Medulla oblongata (tissue), 1 donor: ENCODE results near the gene PIK3C2A.
"Not testable (repeated sequence)": the region's sequence is repeated elsewhere in the genome, so short reads cannot be mapped to it uniquely, and the experiment has no call there.

ENCODE experiments used
- DNase-seq: peaks from one replicate; pipeline ENCODE4 v3.0.0-alpha.2; 2015; ENCODE audit errors: extremely low spot score

PIK3C2A gene, protein sequence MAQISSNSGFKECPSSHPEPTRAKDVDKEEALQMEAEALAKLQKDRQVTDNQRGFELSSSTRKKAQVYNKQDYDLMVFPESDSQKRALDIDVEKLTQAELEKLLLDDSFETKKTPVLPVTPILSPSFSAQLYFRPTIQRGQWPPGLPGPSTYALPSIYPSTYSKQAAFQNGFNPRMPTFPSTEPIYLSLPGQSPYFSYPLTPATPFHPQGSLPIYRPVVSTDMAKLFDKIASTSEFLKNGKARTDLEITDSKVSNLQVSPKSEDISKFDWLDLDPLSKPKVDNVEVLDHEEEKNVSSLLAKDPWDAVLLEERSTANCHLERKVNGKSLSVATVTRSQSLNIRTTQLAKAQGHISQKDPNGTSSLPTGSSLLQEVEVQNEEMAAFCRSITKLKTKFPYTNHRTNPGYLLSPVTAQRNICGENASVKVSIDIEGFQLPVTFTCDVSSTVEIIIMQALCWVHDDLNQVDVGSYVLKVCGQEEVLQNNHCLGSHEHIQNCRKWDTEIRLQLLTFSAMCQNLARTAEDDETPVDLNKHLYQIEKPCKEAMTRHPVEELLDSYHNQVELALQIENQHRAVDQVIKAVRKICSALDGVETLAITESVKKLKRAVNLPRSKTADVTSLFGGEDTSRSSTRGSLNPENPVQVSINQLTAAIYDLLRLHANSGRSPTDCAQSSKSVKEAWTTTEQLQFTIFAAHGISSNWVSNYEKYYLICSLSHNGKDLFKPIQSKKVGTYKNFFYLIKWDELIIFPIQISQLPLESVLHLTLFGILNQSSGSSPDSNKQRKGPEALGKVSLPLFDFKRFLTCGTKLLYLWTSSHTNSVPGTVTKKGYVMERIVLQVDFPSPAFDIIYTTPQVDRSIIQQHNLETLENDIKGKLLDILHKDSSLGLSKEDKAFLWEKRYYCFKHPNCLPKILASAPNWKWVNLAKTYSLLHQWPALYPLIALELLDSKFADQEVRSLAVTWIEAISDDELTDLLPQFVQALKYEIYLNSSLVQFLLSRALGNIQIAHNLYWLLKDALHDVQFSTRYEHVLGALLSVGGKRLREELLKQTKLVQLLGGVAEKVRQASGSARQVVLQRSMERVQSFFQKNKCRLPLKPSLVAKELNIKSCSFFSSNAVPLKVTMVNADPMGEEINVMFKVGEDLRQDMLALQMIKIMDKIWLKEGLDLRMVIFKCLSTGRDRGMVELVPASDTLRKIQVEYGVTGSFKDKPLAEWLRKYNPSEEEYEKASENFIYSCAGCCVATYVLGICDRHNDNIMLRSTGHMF (N-terminal part only)

DNA sequence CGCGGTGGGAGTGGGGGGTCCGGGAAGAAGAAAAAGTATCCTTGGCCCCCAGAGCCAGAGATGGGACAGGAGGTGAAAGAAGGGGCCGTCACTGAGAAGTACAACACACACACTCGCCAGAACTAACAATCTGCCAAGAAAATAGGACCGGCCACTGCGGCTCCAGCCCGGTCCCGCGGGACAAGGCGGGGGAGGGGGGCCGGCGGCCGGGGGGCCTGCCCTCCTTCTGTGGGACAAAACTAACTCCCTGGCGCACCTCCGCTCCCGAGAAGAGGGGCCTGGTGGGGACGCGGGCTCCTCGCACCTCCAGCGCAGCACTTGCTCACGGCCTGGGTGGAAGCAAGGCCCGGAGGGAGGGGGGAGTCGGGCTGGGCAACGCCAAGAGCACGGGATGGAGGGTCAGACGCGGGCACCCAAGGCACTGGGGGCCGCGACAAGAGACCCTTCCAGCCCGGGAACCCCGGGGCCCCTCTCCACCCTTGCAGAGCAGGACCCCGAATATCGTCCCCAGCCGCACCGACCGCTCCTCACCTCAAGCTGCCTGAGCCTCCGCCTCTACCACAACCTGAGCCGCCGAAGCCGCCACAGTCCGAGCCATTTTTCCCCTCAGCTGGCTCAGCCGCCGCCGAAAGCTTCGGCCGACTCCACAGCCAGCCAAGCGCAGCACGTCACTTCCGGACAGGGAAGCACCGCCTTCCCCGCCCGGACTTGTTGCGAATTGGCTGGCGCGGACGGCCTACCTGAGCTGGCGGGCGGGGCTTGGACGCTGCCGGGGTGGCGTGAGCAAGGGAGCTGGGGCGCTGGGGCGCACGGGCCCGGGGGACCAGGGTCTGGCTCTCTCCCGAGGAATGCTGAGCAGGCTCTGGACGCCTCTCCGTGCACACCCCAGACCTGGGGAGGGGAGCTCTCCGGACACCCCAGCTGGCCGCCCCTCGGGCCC, at the start of gene PIK3C2A:
PIK3C2A (minus strand) TSS at position 670 of the 940 bp plus-strand sequence. CDS start 38,245 bp downstream, outside the sequence.
- peak; percentile 97 for DNase-seq

DNA sequence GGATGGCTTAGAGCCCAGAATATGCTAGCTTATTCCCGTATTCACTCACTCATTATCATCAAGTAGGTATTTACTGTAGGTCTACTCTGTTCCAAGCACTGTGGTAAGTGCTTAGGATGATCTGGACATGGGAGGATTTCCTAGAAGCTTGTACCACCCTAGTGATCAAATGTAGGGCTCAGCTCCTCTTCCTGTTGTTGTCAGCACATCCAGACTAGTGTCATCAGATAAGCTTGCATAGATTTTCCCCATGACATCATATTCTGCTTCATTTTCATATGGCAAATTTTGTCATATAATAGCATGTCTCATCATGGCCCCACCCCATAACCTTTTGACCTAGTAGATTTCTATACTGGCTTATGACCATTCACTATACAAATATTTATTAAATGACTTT, 49.4 kb upstream of the PIK3C2A start:
- no peak for DNase-seq

DNA sequence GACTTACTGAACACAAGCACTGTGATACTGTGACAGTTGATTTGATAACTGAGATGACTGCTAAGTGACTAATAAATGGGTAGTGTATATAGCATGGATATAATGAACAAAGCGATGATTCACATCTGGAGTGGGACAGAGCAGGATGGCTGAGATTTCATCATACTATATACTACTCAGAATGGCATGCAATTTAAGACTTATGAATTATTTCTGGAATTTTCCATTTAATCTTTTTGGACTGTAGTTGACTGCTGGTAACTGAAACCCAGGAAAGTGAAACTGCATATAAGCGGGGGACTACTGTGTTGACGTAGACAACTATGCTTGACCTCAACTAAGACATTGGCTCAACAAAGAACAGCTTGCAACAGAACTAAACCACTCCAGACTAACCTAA, 48.7 kb upstream of the PIK3C2A start:
- no peak for DNase-seq

DNA sequence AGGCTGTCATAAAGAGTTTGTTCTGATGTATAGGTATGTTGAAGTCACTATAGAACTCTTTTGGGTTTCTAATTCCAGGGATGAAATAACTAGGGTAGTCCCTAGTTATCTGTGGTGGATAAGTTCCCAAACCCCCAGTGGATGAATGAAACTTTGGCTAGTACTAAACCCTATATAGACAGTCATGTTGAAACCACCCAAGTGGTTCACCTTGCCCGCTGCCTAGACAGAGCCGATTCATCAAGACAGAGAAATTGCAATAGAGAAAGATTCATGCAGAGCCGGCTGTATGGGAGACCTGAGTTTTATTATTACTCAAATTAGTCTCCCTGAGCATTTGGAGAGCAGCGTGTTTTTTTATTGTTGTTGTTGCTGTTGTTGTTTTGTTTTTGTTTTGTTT, 44.9 kb upstream of the PIK3C2A start:
- no peak for DNase-seq

DNA sequence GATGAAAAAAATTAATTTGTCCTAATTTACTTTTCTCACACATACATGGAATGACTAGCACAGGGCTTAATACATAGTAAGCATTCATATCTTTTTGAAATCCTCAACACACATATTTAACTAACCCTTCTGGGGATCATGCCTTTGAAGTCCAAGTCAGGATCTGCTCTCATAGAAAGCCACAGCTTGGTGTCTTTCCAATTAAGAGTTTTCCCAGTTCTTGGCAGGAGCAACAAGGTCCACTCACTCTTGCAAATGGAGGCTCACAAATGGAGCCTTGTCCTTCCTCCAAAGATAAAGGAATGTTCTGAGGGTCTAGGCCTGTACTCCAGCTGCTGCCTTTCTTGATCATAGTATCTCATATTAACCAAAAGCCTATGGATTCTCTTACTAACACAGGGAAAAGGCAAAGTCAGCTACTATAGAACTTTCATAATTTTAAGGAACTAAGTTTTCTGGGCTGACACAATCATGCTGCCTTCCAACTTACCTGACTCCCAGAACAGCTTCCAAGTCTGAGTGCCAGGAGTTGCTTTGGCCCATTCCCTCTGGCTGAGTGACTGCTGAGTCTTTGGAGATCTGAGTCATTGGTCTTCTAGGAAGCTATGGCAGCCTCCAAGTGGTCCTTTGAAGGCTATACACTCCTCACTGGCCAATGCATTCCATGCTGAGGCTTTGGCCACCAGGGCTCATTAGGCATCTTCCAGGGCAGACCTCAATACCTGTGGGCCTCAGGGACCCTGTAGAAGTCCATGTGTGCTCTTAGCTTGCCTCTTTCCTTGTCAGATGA, 43.0 kb upstream of the PIK3C2A start:
- no peak for DNase-seq

DNA sequence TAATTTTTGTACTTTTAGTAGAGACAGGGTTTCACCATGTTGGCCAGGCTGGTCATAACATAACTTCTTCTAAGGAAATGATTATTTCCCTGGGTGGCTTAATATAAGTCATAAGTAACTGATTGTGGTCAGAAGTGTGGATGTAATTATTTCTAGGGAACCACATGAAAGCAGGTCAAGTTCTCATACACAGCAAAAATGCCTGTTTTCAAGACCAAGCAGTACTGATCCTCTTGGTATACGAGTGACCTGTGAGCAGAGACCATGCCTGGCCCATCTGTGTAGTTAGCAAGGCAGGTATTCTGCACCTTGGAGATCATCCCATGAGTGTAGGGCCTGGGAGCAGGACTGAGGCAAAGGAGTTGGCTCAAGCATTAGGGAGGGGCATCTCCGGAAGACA, 36.3 kb upstream of the PIK3C2A start:
- no peak for DNase-seq

DNA sequence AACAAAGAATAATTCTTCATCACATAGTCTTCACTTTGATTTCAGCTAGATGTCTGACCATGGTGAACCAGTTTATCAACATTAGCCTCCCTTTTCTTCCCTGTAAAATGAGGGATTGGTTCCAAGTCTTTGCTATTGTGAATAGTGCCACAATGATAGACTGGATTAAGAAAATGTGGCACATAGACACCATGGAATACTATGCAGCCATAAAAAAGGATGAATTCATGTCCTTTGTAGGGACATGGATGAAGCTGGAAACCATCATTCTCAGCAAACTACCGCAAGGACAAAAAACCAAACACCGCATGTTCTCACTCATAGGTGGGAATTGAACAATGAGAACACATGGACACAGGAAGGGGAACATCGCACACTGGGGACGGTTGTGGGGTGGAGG, 35.2 kb upstream of the PIK3C2A start:
- not testable (repeated sequence) for DNase-seq

DNA sequence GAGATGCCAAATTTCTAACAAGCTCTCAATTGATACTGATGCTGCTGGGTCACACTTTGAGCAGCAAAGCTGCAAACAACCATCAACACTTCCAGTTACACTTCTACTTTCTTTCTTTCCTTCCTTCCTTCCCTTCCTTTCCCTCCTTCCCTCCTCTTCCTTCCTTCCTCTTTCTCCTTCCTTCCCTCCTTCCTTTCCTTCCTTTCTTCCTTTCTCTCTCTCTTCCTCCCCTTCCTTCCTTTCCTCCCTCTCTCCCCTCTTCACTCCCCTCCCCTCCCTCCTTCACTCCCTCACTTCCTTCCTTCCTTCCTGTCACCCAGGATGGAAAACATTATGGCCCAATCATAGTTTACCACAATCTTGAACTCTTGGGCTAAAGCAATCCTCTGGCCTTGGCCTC, 33.0 kb upstream of the PIK3C2A start:
- no peak for DNase-seq

DNA sequence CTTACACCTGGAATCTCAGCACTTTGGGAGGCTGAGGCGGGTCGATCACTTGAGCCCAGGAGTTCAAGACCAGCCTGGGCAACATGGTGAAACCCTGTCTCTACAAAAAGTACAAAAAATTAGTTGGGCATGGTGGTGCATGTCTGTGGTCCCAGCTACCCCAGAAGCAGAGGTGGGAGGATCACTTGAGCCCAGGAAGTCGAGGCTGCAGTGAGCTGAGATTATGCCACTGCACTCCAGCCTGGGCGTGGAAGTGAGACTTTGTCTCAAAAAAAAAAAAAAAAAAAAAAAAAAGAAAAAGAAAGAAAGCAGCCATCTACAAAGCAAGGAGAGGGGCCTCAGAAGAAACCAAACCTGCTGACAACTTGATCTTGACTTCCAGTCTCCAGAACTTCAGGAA, 32.1 kb upstream of the PIK3C2A start:
- not testable (repeated sequence) for DNase-seq

DNA sequence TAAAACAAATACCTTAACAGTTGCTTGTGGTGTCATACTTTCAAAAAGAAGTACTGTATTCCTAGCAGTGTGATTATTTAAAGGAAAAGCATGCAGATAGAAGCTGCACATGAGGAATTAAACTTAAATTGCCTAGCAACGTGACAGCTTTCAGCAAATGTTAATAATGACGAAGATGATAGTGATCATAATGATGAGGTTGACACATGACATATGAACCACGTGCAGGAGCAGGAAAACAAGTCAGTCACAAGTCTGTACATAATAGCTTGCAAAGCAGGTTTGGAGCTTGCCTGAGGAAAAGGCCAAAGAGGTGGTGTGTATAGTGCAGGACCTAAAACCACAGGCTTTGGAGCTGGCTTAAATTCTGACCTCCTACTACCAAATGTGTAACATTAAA, 30.6 kb upstream of the PIK3C2A start:
- no peak for DNase-seq

DNA sequence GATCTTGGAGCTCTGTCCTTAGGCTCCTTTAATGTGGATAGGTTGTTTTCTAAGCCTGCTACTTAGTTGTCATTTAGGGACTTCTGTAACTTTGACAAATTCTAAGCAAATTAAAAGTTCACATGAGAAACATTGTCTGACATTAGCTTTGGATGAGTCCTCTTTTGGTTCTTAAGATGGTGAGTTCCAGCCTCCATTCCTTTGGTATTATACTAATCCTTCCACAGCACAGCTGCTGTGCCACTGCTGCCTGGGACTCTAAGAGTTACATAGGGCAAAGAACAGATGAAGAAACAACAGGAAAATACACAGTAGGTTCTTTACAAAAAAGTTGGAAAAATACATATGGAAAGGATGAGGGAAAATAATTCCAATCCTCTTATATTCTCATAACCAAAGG, 25.3 kb upstream of the PIK3C2A start:
- DNase-seq, result no peak

DNA sequence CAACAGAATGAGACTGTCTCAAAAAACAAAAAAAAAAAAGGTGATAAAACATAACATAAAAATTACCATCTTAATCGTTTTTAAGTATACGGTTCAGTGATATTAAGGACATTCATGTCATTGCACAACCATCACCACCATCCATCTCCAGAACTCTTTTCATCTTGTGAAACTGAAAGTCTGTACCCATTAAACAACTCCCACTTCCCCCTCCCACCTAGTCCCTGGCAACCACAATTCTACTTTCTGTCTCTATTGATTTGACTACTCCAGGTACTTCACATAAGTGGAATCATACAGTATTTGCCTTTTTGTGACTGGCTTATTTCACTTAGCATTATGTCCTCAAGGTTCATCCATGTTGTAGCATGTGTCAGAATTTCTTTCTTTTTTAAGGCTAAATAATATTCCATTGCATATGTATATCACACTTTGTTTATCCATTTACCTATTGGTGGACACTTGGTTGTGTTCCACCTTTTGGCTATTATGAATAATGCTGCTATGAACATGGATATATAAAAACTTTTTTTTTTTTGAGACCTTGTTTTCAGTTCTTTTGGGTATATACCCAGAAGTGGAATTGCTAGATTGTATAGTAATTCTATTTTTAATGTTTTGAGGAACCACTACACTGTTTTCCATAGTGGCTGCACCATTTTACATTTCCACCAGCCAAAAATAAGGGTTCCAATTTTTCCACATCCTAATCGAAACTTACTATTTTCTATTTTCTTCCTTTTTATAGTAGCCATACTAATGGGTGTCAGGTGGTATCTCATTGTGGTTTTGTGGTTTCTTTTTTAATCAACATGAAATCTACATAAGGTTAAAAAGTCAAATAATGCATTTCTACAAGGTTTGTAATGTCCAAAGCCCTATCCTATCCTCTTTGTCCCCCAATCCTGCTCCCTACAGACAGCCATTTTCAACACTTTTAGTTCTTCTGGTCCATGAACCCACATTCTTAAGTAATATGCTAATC, 23.4 kb upstream of the PIK3C2A start:
- DNase-seq, result no peak

DNA sequence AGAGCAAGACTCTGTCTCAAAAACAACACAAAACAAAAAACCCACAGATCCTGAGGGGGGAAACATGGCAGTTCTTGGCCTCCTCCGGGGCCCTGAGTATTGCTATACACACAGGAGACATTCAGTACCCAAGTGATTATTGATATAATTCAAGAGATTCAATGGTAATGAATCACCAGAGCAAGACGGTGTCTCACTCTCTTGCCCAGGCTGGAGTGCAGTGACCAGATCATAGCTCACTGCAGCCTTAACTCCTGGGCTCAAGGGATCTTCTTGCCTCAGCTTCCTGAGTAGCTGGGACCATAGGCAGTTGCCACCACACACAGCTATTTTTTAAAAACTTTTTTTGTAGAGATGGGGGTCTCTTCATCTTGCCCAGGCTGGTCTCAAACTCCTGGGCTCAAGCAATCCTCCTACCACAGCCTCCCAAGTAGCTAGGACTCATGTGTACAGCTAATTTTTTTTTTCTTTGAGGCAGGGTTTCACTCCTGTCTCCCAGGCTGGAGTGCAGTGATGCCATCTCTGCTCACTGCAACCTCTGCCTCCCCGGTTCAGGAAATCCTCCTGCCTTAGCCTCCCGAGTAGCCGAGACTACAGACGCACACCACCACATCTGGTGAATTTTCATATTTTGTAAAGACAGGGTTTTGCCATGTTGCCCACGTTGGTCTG, 21.8 kb upstream of the PIK3C2A start:
- DNase-seq, result no peak

DNA sequence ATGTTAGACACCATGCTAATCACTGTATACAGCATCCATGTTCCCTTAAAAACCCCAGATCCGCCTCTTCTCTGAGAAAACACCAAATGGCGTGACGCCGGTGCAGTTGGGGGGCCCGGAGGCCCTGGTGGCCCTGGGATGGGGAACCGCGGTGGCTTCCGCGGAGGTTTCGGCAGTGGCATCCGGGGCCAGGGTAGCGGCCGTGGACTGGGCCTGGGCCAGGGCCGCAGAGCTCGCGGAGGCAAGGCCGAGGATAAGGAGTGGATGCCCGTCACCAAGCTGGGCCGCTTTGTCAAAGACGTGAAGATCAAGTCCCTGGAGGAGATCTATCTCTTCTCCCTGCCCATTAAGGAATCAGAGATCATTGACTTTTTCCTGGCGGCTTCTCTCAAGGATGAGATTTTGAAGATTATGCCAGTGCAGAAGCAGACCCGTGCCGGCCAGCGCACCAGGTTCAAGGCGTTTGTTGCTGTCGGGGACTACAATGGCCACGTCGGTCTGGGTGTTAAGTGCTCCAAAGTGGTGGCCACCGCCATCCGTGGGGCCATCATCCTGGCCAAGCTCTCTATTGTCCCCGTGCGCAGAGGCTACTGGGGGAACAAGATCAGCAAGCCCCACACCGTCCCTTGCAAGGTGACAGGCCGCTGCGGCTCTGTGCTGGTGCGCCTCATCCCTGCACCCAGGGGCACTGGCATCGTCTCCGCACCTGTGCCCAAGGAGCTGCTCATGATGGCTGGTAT, 20.6 kb upstream of the PIK3C2A start:
- DNase-seq, result not testable (repeated sequence)

DNA sequence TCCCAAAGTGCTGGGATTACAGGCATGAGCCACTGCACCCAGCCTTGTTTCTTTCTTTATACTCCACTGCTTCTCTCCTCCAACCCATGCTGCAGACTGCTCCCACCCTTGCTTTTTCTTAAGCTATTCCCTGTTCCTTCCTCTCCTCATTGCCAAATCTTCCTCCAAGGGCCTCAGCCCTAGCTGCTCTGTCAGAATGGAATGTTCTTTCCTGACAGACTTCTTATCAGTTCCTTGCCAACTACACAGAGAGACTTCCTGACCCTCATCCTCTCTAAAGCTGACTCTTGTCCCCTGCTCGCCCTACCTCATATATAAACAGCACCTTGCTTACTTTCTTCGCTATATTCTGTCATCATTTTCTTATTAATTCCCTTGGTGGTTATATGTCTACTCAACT, 16.9 kb upstream of the PIK3C2A start:
- DNase-seq, result no peak

DNA sequence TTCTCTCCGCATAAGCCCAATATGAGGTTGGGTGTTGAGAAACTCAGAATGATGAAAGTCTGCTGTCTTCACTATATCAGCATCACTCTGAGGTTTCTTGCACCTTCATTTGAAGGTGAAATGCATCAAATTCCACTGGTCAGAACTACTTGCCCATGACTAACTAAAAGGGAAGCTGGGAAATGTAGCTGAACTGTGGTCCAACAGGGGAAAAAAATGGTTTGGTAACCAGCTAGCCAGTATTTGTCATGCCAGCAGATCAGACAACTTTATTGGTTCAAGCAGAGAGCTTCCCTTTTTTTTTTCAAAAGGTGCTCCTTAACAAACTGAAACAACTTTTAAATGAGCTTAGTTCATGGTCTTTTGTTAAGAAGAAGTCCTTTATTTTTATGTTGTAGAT, 14.2 kb upstream of the PIK3C2A start:
- DNase-seq, result no peak

DNA sequence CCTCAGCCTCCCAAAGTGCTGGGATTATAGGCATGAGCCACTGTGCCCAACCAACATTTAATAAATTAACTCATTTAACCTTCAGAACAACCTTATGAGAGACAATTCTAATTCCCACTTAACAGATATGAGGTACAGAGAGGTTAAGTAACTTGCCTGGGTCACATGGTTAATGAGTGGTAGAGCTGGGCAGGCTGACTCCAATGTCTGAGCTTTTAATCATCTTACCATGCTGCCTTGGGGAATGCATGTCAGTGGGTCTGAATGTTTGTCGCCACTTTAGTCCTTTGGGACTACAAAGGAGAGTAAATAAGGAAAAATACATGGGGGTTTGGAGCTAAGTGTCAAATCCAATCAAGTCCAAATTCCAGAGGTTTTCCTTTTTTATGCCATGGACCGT, 11.2 kb upstream of the PIK3C2A start:
- no peak for DNase-seq

DNA sequence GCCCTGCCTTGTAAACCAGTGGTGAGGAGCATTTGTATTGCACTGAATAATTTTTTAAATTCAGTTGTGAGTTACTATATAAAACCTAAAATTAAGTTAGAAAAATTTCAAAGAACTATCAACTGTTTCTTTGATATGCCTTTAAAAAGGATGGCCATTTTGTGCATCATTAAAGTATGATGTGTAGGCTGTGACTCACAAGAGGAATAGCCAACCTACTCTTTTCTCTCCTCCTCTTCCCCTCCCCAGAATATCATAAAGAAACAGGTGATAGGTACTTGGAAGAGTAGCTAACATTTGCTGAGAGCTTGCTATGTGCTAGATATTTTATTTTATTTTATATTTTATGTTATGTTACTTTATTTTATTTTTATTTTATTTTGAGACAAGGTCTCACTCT, 10.6 kb upstream of the PIK3C2A start:
- DNase-seq, result no peak
